ENCODE measurements around the gene DNM1L. TPM values are rescaled to one million over a fixed set of nuclear protein-coding genes. Genes with fewer than 3 reads are reported as not detected.
A peak's percentile ranks its signal among the peaks of the same experiment; 100 is the strongest.

DNM1L gene
- total RNA-seq: 65.6 and 96.2 TPM in 2 replicates

DNA sequence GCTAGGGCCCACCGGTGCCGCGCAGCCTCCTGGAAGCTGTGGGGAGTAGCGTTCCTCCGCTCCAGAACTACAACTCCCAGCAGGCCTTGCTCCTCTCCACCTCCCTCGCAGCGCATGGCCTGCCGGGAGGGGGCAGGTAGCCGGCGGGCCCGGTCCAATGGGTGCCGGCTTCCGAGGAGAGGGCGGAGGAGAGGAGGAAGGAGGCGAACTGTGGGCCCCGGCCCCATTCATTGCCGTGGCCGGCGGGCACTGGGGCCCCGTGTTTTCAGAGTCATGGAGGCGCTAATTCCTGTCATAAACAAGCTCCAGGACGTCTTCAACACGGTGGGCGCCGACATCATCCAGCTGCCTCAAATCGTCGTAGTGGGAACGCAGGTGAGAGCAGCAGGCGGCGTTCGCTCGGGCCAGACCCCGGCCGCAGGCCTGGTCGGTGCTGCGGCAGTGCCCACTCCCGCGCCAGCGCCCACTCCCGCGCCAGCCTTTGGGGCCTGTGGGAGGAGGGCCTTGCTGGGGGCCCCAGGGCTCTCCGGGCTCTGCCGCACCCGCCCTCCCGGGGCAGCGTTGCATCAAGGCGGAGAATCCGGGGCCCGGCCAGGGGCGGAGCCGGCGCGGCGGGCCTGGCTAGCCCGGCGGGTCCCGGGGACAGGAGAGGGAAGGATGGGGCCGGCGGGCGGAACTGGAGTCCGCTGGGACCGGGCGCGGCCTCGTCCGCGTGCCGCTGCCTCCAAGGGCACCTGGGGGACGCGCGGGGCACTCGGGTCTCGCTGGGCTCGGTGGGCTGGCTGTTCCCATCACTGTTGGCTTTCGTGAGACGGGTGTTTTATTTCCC, at the start of gene DNM1L:
Gene DNM1L (plus strand): TSS at position 211 of the 829 bp plus-strand sequence. CDS start 63 bp downstream, at position 274.
- peak within 1 kb of the TSS; percentile 91 for H3K4me3 ChIP-seq (ENCODE audit: low read depth, low read length)
- DNase-seq (ENCODE audit: low read depth): peak; percentile 42
- TF ChIP-seq CTCF (conservative IDR thresholded peaks at IDR 0.05; ENCODE audit: low read depth, low read length): no peak

DNA sequence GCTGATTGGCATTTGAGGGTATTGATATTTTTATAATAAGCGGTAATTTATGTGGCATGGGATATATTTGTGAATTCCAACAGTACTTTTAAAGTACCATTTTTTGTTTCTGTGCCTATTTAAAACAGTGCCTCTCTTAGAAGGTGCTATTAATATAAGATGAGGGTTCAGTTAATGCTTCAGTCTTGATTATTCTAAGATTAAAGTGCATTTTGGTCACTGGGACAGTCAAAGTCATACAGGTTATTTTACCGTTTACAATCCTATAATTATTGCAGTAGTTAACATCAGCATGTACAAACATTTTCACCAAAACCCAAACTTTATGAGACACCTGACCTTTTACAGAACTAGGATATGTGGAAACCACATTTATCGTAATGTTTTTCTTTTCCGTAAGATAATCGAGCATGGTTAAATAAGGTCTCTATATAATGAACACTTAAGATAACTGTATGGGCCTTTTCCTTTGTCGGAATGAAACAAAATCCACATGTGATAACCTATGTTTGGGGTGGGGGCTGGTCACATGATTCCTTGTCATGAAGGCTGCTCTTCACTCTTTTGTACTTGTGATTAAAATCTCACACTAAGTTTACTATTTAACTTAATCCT, 37.7 kb upstream of the DNM1L start:
- no peak for TF ChIP-seq CTCF (conservative IDR thresholded peaks at IDR 0.05; ENCODE audit: low read depth, low read length)
- no peak for DNase-seq (ENCODE audit: low read depth)
- H3K4me3 ChIP-seq (ENCODE audit: low read depth, low read length): no peak overlapping the region

DNA sequence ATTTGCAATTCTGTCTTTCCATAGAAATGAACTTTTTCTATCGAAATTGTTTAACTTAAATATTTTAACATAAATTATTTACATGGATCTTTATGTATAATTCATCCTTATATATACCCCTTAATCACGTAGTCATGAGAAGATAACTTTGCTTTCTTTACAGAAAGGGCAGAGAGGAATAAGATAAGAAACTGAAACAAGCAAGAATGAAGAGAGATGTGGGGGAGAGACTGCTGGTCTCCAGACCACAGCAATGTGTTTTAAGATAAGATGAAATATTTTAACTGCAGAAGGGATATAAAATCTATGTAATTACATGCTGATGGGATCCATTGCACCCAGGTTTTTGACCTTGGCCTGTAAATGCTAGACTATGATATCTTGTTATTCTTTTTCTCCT, 34.7 kb upstream of the DNM1L start:
- DNase-seq (ENCODE audit: low read depth): no peak
- TF ChIP-seq CTCF (conservative IDR thresholded peaks at IDR 0.05; ENCODE audit: low read depth, low read length): no peak
- H3K4me3 ChIP-seq (ENCODE audit: low read depth, low read length): no peak overlapping the region

DNA sequence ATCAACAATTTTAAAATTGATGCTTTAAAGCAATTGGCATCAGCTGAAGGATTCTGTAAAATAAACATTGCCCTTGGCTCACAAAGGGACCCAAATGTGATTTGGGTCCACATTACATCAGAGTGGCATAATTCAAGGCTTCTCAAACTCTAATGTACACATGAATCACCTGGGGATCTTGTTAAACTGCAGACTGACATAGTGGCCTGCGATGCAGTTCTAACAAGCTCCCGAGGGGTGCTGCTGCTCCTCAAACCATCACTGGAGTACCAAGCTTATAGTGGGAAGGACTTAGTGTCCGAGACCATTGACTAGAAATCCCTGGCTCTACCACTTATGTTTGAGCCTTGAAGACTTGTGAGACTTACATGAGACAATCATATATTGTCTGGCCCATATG, 31.8 kb upstream of the DNM1L start:
- DNase-seq (ENCODE audit: low read depth): no peak
- H3K4me3 ChIP-seq (ENCODE audit: low read depth, low read length): no peak overlapping the region
- TF ChIP-seq CTCF (conservative IDR thresholded peaks at IDR 0.05; ENCODE audit: low read depth, low read length): no peak

GRCh38 chr12:32650508-32650907, 28.6 kb upstream of the DNM1L start:
- TF ChIP-seq CTCF (conservative IDR thresholded peaks at IDR 0.05; ENCODE audit: low read depth, low read length): no peak
- no peak for DNase-seq (ENCODE audit: low read depth)
- H3K4me3 ChIP-seq (ENCODE audit: low read depth, low read length): no peak overlapping the region

GRCh38 chr12:32651151-32651955, 27.7 kb upstream of the DNM1L start:
- no peak for TF ChIP-seq CTCF (conservative IDR thresholded peaks at IDR 0.05; ENCODE audit: low read depth, low read length)
- no peak for DNase-seq (ENCODE audit: low read depth)
- no peak overlapping the region for H3K4me3 ChIP-seq (ENCODE audit: low read depth, low read length)

Data from epithelial cell of proximal tubule (primary cell).